HCT116 (cell line): ENCODE data around the gene PTGER3. TPM values are rescaled to one million over a fixed set of nuclear protein-coding genes. Genes with fewer than 3 reads are reported as not detected.

ENCODE experiments used
- ATAC-seq: fragments of 200-7000 bp; cut with Tn5 transposase; 2 replicates; pipeline ENCODE4 v1.9.1; 2020; ENCODE audit warnings: mild to moderate bottlenecking, moderate library complexity
- BruUV-seq: library from RNA; stranded (reverse); fragments of 400-500 nt; replicated peaks from 2 replicates; lab custom pipeline; 2021; lab: Mats Ljungman, UMichigan
- CTCF ChIA-PET: fragments of 300-600 bp; sonication (Branson Sonifier 250); formaldehyde crosslinking; loops from one replicate; lab custom pipeline; 2021; ENCODE audit warnings: antibody characterized with exemption; lab: Charles Lee
- POLR2A ChIA-PET: fragments of 300-600, 350-600 bp; sonication (Branson Sonifier 250); formaldehyde crosslinking; loops from one replicate; lab custom pipeline; 2021; ENCODE audit warnings: antibody characterized with exemption; lab: Charles Lee
- RAD21 ChIA-PET, 2 experiments: fragments of 300-600 bp; sonication (Branson Sonifier 250); formaldehyde crosslinking; loops; one replicate each; lab custom pipeline; 2023; ENCODE audit warnings: low total read pairs in 2 of 2; ENCODE audit not compliant: uncharacterized antibody in 2 of 2, unreplicated experiment in 2 of 2, low non-redundant PET in 1 of 2; lab: Charles Lee
- DNase-seq: peaks from one replicate; pipeline ENCODE4 v3.0.0-alpha.2; 2010; ENCODE audit warnings: low read depth, low spot score
- H2AFZ ChIP-seq: fragments of 200-600 bp; shearing (Covaris generic), sonication (generic); 2 replicates; pipeline ENCODE4 v1.6.1; 2017; ENCODE audit warnings: low read depth, mixed run types, mixed read lengths, antibody characterized with exemption, low read length; ENCODE audit not compliant: poor library complexity, severe bottlenecking
- H3K27ac ChIP-seq: 2 replicates; pipeline ENCODE4 v1.5.1; 2012; ENCODE audit warnings: low read depth, low read length
- H3K27me3 ChIP-seq: fragments of 200-600 bp; sonication (generic); 2 replicates; pipeline ENCODE4 v1.6.1; 2016; ENCODE audit warnings: mixed run types, low read length, mixed read lengths; ENCODE audit not compliant: insufficient read depth
- H3K36me3 ChIP-seq, 2 experiments: fragments of 200-500 bp in 1 of 2; fragments of 200-600 bp in 1 of 2; sonication (Bioruptor generic) in 1 of 2; sonication (generic) in 1 of 2; 2 replicates each; pipeline versions ENCODE4 v1.5.1 to v1.6.1; 2014 to 2016; ENCODE audit warnings: low read length in 2 of 2, inconsistent platforms in 1 of 2, mixed read lengths in 1 of 2, mixed run types in 1 of 2; ENCODE audit not compliant: insufficient read depth in 2 of 2, control insufficient read depth in 1 of 2
- H3K4me1 ChIP-seq, 2 experiments: fragments of 200-600 bp in 1 of 2; sonication (generic) in 1 of 2; 2 replicates each; pipeline versions ENCODE4 v1.5.1 to v1.6.1; 2012 to 2017; ENCODE audit warnings: low read length in 2 of 2, inconsistent platforms in 1 of 2, mild to moderate bottlenecking in 1 of 2, mixed read lengths in 1 of 2, mixed run types in 1 of 2, moderate library complexity in 1 of 2; ENCODE audit not compliant: insufficient read depth in 2 of 2, control insufficient read depth in 1 of 2
- H3K4me2 ChIP-seq: fragments of 200-600 bp; sonication (generic); 2 replicates; pipeline ENCODE4 v1.6.1; 2017; ENCODE audit warnings: mixed run types, low read length, mixed read lengths
- H3K4me3 ChIP-seq, 2 experiments: fragments of 200-600 bp in 1 of 2; sonication (generic) in 1 of 2; replicated peaks in 1 of 2; 2 replicates each; pipeline ENCODE4 v1.5.1; 2011 to 2016; ENCODE audit warnings: low read length in 2 of 2, control low read depth in 1 of 2, low read depth in 1 of 2, mild to moderate bottlenecking in 1 of 2, mixed read lengths in 1 of 2, mixed run types in 1 of 2
- H3K79me2 ChIP-seq: fragments of 200-600 bp; sonication (generic); 2 replicates; pipeline ENCODE4 v1.6.1; 2017; ENCODE audit warnings: mild to moderate bottlenecking, mixed run types, low read length, moderate library complexity, mixed read lengths; ENCODE audit not compliant: insufficient read depth
- H3K9ac ChIP-seq: fragments of 200-600 bp; sonication (generic); 2 replicates; pipeline ENCODE4 v1.6.1; 2016; ENCODE audit warnings: low read length, mixed read lengths
- H3K9me2 ChIP-seq: fragments of 200-600 bp; sonication (generic), shearing (Covaris generic); 2 replicates; pipeline ENCODE4 v1.6.1; 2017; ENCODE audit warnings: mixed run types, mild to moderate bottlenecking, moderate library complexity; ENCODE audit not compliant: insufficient read depth
- H3K9me3 ChIP-seq, 2 experiments: fragments of 200-500 bp in 1 of 2; fragments of 200-600 bp in 1 of 2; sonication (Bioruptor generic) in 1 of 2; sonication (generic) in 1 of 2; 2 replicates each; pipeline ENCODE4 v1.6.1; 2014 to 2017; ENCODE audit warnings: low read length in 2 of 2, mixed read lengths in 2 of 2, inconsistent platforms in 1 of 2, low read depth in 1 of 2, mild to moderate bottlenecking in 1 of 2, mixed run types in 1 of 2, moderate library complexity in 1 of 2; ENCODE audit not compliant: control insufficient read depth in 1 of 2, insufficient read depth in 1 of 2
- H4K20me1 ChIP-seq: fragments of 200-600 bp; sonication (generic), shearing (Covaris generic); 2 replicates; pipeline ENCODE4 v1.6.1; 2017; ENCODE audit warnings: mixed run types, mild to moderate bottlenecking, moderate library complexity; ENCODE audit not compliant: insufficient read depth
- CBX3 ChIP-seq: IDR thresholded peaks from 2 replicates; pipeline ENCODE4 v1.6.1; 2012; ENCODE audit warnings: low read depth
- CEBPB ChIP-seq: IDR thresholded peaks from 2 replicates; pipeline ENCODE4 v1.6.1; 2012; ENCODE audit warnings: low read depth
- ELF1 ChIP-seq: IDR thresholded peaks from 2 replicates; pipeline ENCODE4 v1.6.1; 2012; ENCODE audit warnings: low read depth, borderline replicate concordance
- EZH2 ChIP-seq: fragments of 200-600 bp; sonication (generic); IDR thresholded peaks from 2 replicates; pipeline ENCODE4 v1.6.1; 2017; ENCODE audit warnings: antibody characterized with exemption, mixed run types
- FOSL1 ChIP-seq: IDR thresholded peaks from 2 replicates; pipeline ENCODE4 v1.6.1; 2012; ENCODE audit warnings: low read depth
- JUND ChIP-seq: IDR thresholded peaks from 2 replicates; pipeline ENCODE4 v1.6.1; 2012
- POLR2A ChIP-seq: IDR thresholded peaks from 2 replicates; pipeline ENCODE4 v1.7.0; 2011; ENCODE audit warnings: borderline replicate concordance; ENCODE audit not compliant: insufficient read depth, insufficient read length; ENCODE audit errors: extremely low read depth
- POLR2AphosphoS5 ChIP-seq: IDR thresholded peaks from 2 replicates; pipeline ENCODE4 v1.6.1; 2011; ENCODE audit warnings: mild to moderate bottlenecking, low read depth, low read length, moderate library complexity
- RAD21 ChIP-seq: IDR thresholded peaks from 2 replicates; pipeline ENCODE4 v1.6.1; 2012; ENCODE audit warnings: low read depth, mild to moderate bottlenecking
- SIN3A ChIP-seq: IDR thresholded peaks from 2 replicates; pipeline ENCODE4 v1.6.1; 2012; ENCODE audit warnings: low read depth
- SP1 ChIP-seq: IDR thresholded peaks from 2 replicates; pipeline ENCODE4 v1.6.1; 2012; ENCODE audit warnings: low read depth
- SRF ChIP-seq: IDR thresholded peaks from 2 replicates; pipeline ENCODE4 v1.6.1; 2012; ENCODE audit warnings: low read depth
- TCF7L2 ChIP-seq: IDR thresholded peaks from 2 replicates; pipeline ENCODE4 v1.7.0; 2011; ENCODE audit warnings: borderline replicate concordance, inconsistent platforms; ENCODE audit not compliant: insufficient read depth, insufficient read length; ENCODE audit errors: extremely low read depth
- YY1 ChIP-seq: IDR thresholded peaks from 2 replicates; pipeline ENCODE4 v1.6.1; 2011; ENCODE audit warnings: low read length, low read depth, moderate library complexity, mild to moderate bottlenecking; ENCODE audit not compliant: insufficient replicate concordance; ENCODE audit errors: extremely low read depth
- ZFX ChIP-seq: fragments of 450-650 bp; IDR thresholded peaks from 2 replicates; pipeline ENCODE4 v1.6.1; 2017
- ZNF274 ChIP-seq: fragments of 200-500 bp; sonication (Bioruptor generic); IDR thresholded peaks from 2 replicates; pipeline ENCODE4 v1.6.1; 2014; ENCODE audit warnings: mild to moderate bottlenecking, low read depth, low read length, inconsistent platforms
- intact Hi-C: fragments of 100-400 bp; cut with micrococcal nuclease; formaldehyde crosslinking; loops from 2 replicates; pipeline ENCODE4 v1.10.0; 2022
- total RNA-seq: library from RNA; stranded (reverse); gene quantifications from one replicate; pipeline ENCODE4 v1.2.1, GENCODE V29; 2021; ENCODE audit not compliant: unreplicated experiment
- TF ChIP-seq, protein P1 (sequence below): IDR thresholded peaks from 2 replicates; pipeline ENCODE4 v1.6.1; 2012
- TF ChIP-seq, protein P2 (sequence below), 3 experiments: fragments of 200-600 bp in 1 of 3; sonication (generic) in 1 of 3; IDR thresholded peaks in 2 of 3; conservative IDR thresholded peaks in 1 of 3; 2 replicates each; pipeline ENCODE4 v1.5.1; 2012 to 2017; ENCODE audit warnings: low read depth in 2 of 3, low read length in 2 of 3, antibody characterized with exemption in 1 of 3, borderline replicate concordance in 1 of 3, control low read depth in 1 of 3, mild to moderate bottlenecking in 1 of 3, mixed read lengths in 1 of 3, mixed run types in 1 of 3, moderate library complexity in 1 of 3; ENCODE audit not compliant: insufficient read depth in 1 of 3
- TF ChIP-seq, protein P3 (sequence below): IDR thresholded peaks from 2 replicates; pipeline ENCODE4 v1.6.1; 2011; ENCODE audit warnings: mild to moderate bottlenecking, low read length, moderate library complexity; ENCODE audit not compliant: insufficient replicate concordance; ENCODE audit errors: extremely low read depth

PTGER3 gene
- total RNA-seq, 1 experiment from 2014 or later, result 0.05 TPM

DNA sequence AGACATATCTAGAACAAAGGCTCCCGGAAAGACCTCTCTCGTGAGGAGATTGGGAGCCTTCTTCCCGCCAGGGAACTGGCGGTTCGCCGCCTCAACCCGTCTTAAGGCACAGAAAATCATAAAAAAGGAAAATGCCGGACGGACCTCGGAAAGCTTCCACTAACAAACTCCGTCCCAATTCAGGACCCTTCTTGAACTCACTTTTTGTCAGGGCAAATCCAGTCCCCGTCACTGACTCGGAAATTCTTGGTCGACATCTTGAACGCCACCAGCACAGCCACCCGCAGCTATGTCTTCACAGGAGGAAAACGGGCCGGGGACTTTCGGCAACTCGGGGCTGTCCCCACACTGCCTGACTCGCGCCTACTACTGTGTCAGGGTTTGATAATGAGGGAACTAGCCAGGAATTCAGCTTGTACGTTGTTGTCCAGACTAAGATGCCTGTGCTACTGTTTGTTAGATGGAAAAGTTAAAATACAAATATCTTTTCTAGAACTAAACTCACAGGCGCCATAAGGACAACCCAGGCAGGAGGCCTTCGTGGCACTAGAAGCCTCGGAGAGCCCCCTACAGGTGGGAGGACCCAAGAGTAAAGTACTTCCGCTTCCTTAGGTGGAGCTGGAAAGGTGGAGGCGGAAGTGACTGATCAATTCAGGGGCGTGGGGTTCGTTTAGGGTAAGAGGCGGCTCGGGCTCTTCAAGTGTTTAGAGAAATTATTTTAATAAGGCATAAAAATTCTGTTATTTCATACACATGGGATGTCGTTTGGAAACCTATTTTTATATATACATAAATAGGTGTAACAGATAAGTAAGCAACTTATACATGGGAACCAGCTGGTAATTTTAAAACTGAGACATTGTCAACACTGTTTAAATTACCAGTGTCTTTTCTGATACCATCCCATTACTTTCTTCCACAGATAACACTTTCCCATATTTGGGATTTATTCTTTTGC is 33.4 kb upstream of the PTGER3 start, which contains the start of gene ZRANB2:
ZRANB2 (minus strand) TSS at position 297 of the 958 bp plus-strand sequence; CDS start at position 257, 40 bp downstream.
- DNase-seq, result peak; percentile 96
- Histone ChIP-seq H3K27me3 (no peaks in the 10 kb centered on the region), H4K20me1 (0 out of 2 replicates have a peak, but pooled peaks cover 16% of the 10 kb centered on the region), H3K4me2 (peak within 1 kb of the TSS; percentile 72), H3K4me1 (peaks cover 8 to 13% of the 10 kb centered on the region in 2 experiments; a peak in 2 of 4 replicates), H2AFZ (peak within 1 kb of the TSS; percentile 6), H3K36me3 (peaks cover 15 to 25% of the 10 kb centered on the region in 2 experiments), H3K9ac (peak within 1 kb of the TSS; percentile 92), H3K27ac (peak within 1 kb of the TSS; percentile 79), H3K79me2 (peaks cover 49% of the 10 kb centered on the region), H3K9me3 (no peaks in the 10 kb centered on the region), H3K4me3 (peak within 1 kb of the TSS; percentile 86 to 97), H3K9me2 (no peaks in the 10 kb centered on the region)
- peak; percentile 96 for ATAC-seq
- BruUV-seq, result no TSS peak
- ChIA-PET RAD21 (no interaction called here), CTCF (interaction anchor here (0.6 to 0.7 kb wide), 2 partner anchors 10 to 298 kb away, joined by 3 read pairs; no protein-coding TSS in a partner anchor), POLR2A (interaction anchor here (0.7 to 1.2 kb wide), 4 partner anchors 10 to 273 kb away, joined by 3 read pairs; no protein-coding TSS in a partner anchor)
- intact Hi-C loops, result no loop called here
- TF ChIP-seq JUND (no peak), POLR2A (peak; percentile 55), YY1 (peak; percentile 82), SRF (peak; percentile 65), ELF1 (peak; percentile 88), ZFX (no peak; the same call in 1 of the 2 replicates), POLR2AphosphoS5 (peak; percentile 92), ZNF274 (no peak), EZH2 (no peak), CEBPB (peak; percentile 73), SIN3A (peak; percentile 86), TCF7L2 (peak; percentile 10), SP1 (peak; percentile 73), FOSL1 (0 out of 2 replicates have a peak, but pooled peaks have one; percentile 22), RAD21 (no peak), CBX3 (peak; percentile 66; the same call in 1 of the 2 replicates)
- TF ChIP-seq, protein P1, sequence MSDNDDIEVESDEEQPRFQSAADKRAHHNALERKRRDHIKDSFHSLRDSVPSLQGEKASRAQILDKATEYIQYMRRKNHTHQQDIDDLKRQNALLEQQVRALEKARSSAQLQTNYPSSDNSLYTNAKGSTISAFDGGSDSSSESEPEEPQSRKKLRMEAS, result peak; percentile 28; the same call in 1 of the 2 replicates
- TF ChIP-seq, protein P2, sequence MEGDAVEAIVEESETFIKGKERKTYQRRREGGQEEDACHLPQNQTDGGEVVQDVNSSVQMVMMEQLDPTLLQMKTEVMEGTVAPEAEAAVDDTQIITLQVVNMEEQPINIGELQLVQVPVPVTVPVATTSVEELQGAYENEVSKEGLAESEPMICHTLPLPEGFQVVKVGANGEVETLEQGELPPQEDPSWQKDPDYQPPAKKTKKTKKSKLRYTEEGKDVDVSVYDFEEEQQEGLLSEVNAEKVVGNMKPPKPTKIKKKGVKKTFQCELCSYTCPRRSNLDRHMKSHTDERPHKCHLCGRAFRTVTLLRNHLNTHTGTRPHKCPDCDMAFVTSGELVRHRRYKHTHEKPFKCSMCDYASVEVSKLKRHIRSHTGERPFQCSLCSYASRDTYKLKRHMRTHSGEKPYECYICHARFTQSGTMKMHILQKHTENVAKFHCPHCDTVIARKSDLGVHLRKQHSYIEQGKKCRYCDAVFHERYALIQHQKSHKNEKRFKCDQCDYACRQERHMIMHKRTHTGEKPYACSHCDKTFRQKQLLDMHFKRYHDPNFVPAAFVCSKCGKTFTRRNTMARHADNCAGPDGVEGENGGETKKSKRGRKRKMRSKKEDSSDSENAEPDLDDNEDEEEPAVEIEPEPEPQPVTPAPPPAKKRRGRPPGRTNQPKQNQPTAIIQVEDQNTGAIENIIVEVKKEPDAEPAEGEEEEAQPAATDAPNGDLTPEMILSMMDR (IDR thresholded peaks at IDR 0.05 in 2 of 3, conservative IDR thresholded peaks at IDR 0.05 in 1 of 3; ENCODE audit: borderline replicate concordance in 1 of 3, insufficient read depth in 1 of 3, low read depth in 2 of 3, low read length in 2 of 3), result peak; percentile 36 to 71 (median 71); a peak in 5 of 6 replicates
- TF ChIP-seq, protein P3, sequence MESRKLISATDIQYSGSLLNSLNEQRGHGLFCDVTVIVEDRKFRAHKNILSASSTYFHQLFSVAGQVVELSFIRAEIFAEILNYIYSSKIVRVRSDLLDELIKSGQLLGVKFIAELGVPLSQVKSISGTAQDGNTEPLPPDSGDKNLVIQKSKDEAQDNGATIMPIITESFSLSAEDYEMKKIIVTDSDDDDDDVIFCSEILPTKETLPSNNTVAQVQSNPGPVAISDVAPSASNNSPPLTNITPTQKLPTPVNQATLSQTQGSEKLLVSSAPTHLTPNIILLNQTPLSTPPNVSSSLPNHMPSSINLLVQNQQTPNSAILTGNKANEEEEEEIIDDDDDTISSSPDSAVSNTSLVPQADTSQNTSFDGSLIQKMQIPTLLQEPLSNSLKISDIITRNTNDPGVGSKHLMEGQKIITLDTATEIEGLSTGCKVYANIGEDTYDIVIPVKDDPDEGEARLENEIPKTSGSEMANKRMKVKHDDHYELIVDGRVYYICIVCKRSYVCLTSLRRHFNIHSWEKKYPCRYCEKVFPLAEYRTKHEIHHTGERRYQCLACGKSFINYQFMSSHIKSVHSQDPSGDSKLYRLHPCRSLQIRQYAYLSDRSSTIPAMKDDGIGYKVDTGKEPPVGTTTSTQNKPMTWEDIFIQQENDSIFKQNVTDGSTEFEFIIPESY, result no peak
